HL-60/S4 treated with retinoic acid at 250 ng/mL for 4 days and 3 days (cell line): ENCODE results near the gene SULT1A3.
"Not testable (repeated sequence)": the region's sequence is repeated elsewhere in the genome, so short reads cannot be mapped to it uniquely, and the experiment has no call there.

ENCODE experiments used
- in situ Hi-C: fragments of 300-500 bp; cut with MboI; formaldehyde crosslinking; loops from 2 replicates; pipeline ENCODE4 v1.7.0; 2022; ENCODE audit warnings: low sequenced_read_pairs

SULT1A3 gene

GRCh38 chr16:30199049-30199448, at the start of gene SULT1A3:
SULT1A3 (plus strand) TSS chr16:30199255; CDS start chr16:30200729, 1,474 bp downstream.
- in situ Hi-C loops: not testable (repeated sequence)

DNA sequence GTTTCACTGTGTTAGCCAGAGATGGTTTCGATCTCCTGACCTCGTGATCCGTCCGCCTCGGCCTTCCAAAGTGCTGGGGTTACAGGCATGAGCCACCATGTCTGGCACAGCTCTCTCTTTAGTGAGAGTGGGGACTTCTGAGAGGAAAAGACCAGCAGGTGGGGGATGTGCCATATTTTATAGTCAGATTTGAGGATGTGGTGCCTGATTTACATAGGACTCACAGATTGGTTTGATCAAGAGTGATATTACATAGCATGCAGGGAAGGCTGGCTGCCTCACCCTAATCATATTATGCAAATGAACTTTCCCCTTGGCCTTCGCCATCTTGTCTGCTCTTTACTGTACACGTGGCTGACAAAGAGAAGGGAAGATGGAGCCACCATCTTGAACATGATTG, 48.0 kb upstream of the SULT1A3 start:
- in situ Hi-C loops: no loop called here

GRCh38 chr16:30152517-30152916, 46.5 kb upstream of the SULT1A3 start:
- in situ Hi-C loops: no loop called here

GRCh38 chr16:30155188-30155587, 43.9 kb upstream of the SULT1A3 start:
- in situ Hi-C loops: no loop called here

- in situ Hi-C loops: no loop called here
These were observed 41.8 kb upstream of the SULT1A3 start for GRCh38 chr16:30157214-30157613.

DNA sequence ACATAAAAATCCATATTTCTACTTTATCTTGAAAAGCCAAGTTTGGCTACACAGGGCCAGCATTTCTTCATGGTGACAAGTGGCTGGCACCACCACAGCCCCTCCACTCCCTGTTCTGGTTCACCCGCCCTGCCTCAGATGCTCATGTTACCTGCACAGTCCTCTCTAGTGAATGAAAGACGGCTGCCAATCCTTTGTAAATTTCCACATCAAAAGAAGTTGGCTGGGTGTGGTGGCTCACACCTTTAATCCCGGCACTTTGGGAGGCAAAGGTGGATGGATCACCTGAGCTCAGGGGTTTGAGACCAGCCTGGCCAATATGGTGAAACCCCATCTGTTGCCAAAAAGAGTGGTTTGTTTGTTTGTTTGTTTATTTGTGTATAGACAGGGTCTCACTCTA, 35.5 kb upstream of the SULT1A3 start:
- in situ Hi-C loops: no loop called here

GRCh38 chr16:30166202-30166902, 32.7 kb upstream of the SULT1A3 start:
- in situ Hi-C loops: no loop called here

- in situ Hi-C loops: not testable (repeated sequence)
These were observed 30.3 kb upstream of the SULT1A3 start for GRCh38 chr16:30168746-30169145.

- in situ Hi-C loops: not testable (repeated sequence)
These were observed 29.6 kb upstream of the SULT1A3 start for GRCh38 chr16:30169416-30169815.

- in situ Hi-C loops: not testable (repeated sequence)
These were observed 28.9 kb upstream of the SULT1A3 start for GRCh38 chr16:30170145-30170544.

- in situ Hi-C loops: no loop called here
These were observed 26.0 kb upstream of the SULT1A3 start for GRCh38 chr16:30173054-30173453.

- in situ Hi-C loops: not testable (repeated sequence)
These were observed 22.2 kb upstream of the SULT1A3 start for GRCh38 chr16:30176876-30177275.

DNA sequence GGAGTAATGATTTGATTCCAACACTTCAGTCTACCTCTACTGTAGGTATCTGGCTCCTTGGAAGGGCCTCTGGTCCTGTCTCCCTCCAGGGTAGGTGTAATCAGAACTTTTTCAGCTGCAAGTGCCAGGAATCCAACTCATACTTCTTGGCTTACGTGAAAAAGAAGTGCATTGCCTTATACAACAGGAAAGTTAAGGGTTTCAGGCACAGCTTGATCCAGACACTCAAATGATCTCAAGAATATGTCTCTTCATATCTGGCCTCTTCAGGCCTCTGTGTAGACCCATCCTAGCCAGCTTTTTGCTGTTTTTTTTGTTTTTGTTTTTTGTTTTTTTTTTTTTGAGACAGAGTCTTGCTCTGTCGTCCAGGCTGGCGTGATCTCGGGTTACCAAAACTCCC, 19.9 kb upstream of the SULT1A3 start:
- in situ Hi-C loops: no loop called here

GRCh38 chr16:30179931-30180330, 19.1 kb upstream of the SULT1A3 start:
- in situ Hi-C loops: no loop called here

DNA sequence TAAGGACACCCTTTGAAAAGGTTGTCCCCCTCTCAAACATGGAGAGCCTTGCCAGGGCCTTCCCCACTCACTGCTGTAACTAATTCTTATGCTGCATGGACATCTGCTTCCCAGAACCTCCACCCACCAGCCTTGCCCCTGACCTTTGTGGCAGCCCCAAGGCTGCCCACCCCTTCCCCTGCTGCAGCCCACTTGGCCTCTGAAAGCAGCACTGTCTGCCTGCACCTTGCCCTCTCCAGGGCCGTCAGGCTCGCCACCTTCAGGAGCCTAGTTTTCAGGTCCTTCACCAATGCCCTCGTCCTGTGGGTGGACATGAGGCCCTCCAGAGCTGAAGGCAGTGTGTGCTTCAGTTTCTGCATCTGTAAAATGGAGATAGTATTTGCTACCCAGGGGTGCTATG, 18.3 kb upstream of the SULT1A3 start:
- in situ Hi-C loops: no loop called here

DNA sequence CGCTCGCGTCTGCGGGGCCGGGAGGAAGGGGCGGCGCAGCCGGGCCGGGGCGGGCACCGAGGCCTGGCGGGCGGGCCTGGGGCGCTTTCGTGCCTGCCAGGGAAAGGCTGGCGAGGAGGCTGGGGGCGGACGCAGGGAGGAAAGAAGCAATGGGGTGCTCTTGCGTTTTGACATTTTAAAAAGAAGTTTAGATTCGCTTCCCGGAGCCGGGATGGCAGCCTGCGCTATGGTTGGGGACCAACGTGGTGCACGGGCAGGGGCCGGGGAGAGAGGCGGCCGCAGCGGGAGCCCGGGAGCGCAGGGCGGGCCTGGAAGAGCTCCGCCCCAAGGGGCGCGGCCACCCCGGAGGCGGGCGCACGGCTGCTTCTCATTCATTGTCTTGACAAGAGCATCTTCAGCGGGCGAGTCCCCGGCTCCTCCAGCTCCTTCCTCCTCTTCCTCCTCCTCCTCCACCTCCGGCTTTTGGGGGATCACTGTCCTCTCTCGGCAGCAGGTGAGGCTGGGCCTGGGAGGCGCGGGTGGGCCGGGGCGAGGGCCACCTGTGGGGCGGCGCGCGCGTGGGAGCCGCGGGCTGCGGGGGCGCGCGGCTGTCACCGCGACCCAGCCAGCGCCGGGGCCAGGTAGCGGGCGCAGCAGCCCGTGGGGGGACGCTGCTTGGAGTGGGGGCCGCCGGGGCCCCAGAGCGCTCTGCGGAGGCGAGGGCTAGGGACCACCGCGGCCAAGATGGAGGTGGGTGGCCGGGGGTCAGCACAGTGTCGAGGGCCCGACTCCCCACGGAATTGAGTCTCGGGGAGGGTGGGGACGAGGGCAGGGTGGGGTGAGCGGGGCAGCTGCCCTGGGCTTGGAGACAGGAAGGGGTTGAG, 15.6 kb upstream of the SULT1A3 start, which contains the start of gene CORO1A:
Gene CORO1A (plus strand): TSS at position 370 of the 863 bp plus-strand sequence. CDS start 1,608 bp downstream, outside the sequence.
- in situ Hi-C loops: no loop called here

- in situ Hi-C loops: no loop called here
These were observed 14.8 kb upstream of the SULT1A3 start for GRCh38 chr16:30184096-30184890.

DNA sequence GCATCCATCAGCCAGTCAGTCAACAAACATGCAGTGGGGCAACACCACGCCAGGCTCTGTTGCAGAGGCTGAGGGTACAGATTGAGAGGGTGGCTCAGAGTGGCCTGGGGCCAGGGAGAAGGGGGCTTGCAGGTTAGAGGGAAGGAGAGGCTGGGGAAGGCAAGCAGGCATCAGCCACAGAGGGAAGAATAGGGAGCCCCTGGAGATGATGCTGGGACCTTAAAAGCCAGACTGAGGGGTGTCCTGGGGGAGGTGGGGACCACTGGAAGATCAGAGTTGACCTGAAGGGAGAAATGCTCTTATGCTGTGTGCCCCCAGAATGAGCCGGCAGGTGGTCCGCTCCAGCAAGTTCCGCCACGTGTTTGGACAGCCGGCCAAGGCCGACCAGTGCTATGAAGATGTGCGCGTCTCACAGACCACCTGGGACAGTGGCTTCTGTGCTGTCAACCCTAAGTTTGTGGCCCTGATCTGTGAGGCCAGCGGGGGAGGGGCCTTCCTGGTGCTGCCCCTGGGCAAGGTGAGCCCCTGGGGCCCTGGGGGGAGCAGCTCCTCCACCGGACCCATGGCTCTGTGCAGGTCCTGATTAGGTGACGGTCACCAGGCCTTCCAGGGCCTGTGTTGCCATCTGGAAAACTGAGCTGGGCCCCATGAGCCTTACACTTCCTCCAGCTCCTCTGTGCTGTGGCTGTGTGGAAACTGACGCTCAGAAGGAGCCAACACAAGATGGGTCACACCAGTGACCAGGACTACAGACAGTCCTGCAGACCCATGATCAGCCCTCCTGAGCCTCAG, 14.0 kb upstream of the SULT1A3 start:
- in situ Hi-C loops: no loop called here

- in situ Hi-C loops: no loop called here
These were observed 13.2 kb upstream of the SULT1A3 start for GRCh38 chr16:30185683-30186421.

GRCh38 chr16:30186444-30186781, 12.6 kb upstream of the SULT1A3 start:
- in situ Hi-C loops: no loop called here
